Activated CD8-positive, alpha-beta T cell treated with anti-CD3 and anti-CD28 coated beads for 36 hours (primary cell): ENCODE data around the gene RHOBTB3. TPM values are rescaled to one million over a fixed set of nuclear protein-coding genes. Genes with fewer than 3 reads are reported as not detected.

Experiments used
- ATAC-seq: fragments of 200-7000 bp; cut with Tn5 transposase; one replicate; pipeline ENCODE4 v1.10.0; 2021; ENCODE audit warnings: mild to moderate bottlenecking, moderate library complexity
- CTCF ChIA-PET: fragments of 350-600 bp; sonication (Branson Sonifier 250); formaldehyde crosslinking; loops from one replicate; lab custom pipeline; 2021; ENCODE audit warnings: antibody characterized with exemption; lab: Charles Lee
- POLR2A ChIA-PET: fragments of 350-600 bp; sonication (Branson Sonifier 250); formaldehyde crosslinking; loops from one replicate; lab custom pipeline; 2021; ENCODE audit warnings: antibody characterized with exemption; lab: Charles Lee
- DNase-seq: peaks from one replicate; pipeline ENCODE4 v3.0.0-alpha.2; 2020
- H3K27ac Mint-ChIP-seq: one replicate; pipeline ENCODE4 v1.8.0; 2021; ENCODE audit warnings: mild to moderate bottlenecking, mixed read lengths
- H3K27me3 Mint-ChIP-seq: one replicate; pipeline ENCODE4 v1.8.0; 2021; ENCODE audit warnings: mixed read lengths
- H3K36me3 Mint-ChIP-seq: one replicate; pipeline ENCODE4 v1.8.0; 2021; ENCODE audit warnings: low read depth, mixed read lengths
- H3K4me1 Mint-ChIP-seq: one replicate; pipeline ENCODE4 v1.8.0; 2021; ENCODE audit warnings: low read depth, mixed read lengths
- H3K4me3 Mint-ChIP-seq: one replicate; pipeline ENCODE4 v1.8.0; 2021; ENCODE audit warnings: mild to moderate bottlenecking, moderate library complexity, mixed read lengths
- H3K9me3 Mint-ChIP-seq: one replicate; pipeline ENCODE4 v1.8.0; 2021; ENCODE audit warnings: mixed read lengths
- CTCF ChIP-seq: fragments of 200-600 bp; IDR thresholded peaks from one replicate; pipeline ENCODE4 v1.8.0; 2022; ENCODE audit warnings: antibody characterized with exemption, mild to moderate bottlenecking
- intact Hi-C: fragments of 100-400 bp; cut with micrococcal nuclease; formaldehyde crosslinking; loops from one replicate; pipeline ENCODE4 v1.10.0; 2022
- total RNA-seq, 2 experiments: library from RNA; stranded (reverse); gene quantifications; one replicate each; pipeline ENCODE4 v1.2.3, GENCODE V29; 2021

Gene RHOBTB3
- total RNA-seq, 2 experiments from 2014 or later = 0.50 to 1.1 TPM

DNA sequence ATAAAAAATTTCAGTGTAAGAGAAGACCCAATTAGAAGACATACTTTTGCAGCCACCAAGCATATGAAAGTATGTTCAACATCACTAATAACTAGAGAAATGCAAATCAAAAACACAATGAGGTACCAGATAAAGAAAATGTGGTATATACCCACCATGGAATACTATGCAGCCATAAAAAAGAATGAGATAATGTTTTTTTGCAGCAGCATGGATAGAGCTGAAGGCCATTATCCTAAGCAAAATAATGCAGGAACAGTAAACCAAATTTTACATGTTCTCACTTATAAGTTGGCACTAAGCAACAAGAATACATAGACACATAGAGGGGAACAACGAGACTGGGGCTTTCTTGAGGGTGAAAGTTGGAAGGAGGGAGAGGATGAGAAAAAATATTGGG, 41.5 kb upstream of the RHOBTB3 start:
- no peak overlapping the region for H3K27ac Mint-ChIP-seq
- intact Hi-C loops = no loop called here
- H3K27me3 Mint-ChIP-seq = peaks cover 2% of the 10 kb centered on the region
- H3K9me3 Mint-ChIP-seq = peaks cover 4% of the 10 kb centered on the region
- CTCF ChIA-PET = interaction anchor here (1.0 kb wide), 1 partner anchor 25 kb away, joined by 4 read pairs; no protein-coding TSS in a partner anchor
- no peaks in the 10 kb centered on the region for H3K36me3 Mint-ChIP-seq
- no peaks in the 10 kb centered on the region for H3K4me1 Mint-ChIP-seq
- no peak overlapping the region for H3K4me3 Mint-ChIP-seq
- TF ChIP-seq CTCF = no peak
- POLR2A ChIA-PET = no interaction called here
- ATAC-seq (no peak), DNase-seq (no peak)

DNA sequence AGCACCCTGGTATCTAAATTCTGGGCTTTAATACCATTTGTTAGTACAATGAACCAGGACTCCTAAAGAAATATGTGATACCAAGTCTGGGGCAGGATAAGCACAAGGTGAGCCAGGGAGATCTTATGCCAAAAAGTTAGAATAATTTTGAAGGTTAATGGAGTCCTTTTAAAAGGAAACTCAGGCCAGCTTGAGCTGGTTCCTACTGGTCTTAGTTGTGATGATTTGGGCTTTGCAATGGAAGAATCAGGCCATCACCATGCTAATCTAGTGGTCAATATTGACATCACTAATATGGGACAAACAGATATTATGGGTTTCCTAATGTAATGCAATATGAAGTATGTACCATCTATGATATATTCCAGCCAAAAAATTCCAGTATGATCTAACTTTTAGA, 40.8 kb upstream of the RHOBTB3 start:
- Mint-ChIP-seq H3K9me3 (peaks cover 4% of the 10 kb centered on the region), H3K36me3 (no peaks in the 10 kb centered on the region), H3K4me1 (no peaks in the 10 kb centered on the region), H3K27me3 (no peaks in the 10 kb centered on the region), H3K4me3 (no peak overlapping the region), H3K27ac (no peak overlapping the region)
- CTCF ChIA-PET = interaction anchor here (0.9 to 1.0 kb wide), 2 partner anchors 26 to 91 kb away, joined by 3 to 4 read pairs; no protein-coding TSS in a partner anchor
- no peak for TF ChIP-seq CTCF
- POLR2A ChIA-PET = no interaction called here
- intact Hi-C loops = no loop called here
- ATAC-seq (no peak), DNase-seq (no peak)

DNA sequence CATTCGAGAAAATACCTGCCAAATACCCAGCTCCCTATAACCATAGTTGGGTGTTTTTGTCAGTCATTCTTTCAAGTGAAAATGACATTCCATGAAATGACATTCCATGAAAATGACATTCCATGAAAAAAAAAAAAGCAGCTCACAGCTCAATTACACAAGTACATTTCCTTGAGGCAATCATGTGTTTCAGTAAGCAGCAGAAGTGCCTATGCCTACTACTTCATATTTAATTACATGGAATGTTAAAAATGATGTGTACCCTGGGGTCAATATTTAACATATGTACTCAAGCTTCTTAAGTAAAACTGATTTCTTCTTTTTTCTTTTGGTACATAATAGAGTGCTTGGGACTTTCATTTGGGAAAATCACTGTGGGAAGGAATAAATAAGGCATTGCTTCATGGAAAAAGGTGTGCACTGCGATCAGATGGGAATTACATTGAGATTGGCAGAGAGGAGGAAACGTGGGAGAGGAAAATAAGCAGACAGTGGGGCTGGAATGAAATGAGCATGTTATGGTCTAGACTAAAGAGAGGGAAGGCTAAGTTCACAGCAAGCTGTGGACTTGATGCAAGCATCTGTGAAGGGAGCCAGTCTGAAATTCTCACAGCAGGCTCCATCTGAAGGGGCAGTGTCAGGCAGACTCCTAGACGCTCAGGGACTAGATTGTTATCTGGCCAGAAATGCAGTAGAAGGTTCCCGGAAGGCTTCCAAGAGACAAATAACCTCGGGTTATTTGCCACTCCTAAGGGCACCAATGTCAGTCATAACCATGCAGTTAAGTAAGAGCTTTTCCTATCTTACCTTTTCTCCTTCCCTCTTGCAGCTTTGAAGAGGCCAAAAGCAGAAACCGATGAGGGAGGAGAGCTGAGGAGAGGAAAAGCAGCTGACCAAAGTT, 33.1 kb upstream of the RHOBTB3 start:
- H3K27me3 Mint-ChIP-seq = peaks cover 14% of the 10 kb centered on the region
- CTCF ChIA-PET = interaction anchor here (1.9 kb wide), 1 partner anchor 83 kb away, joined by 9 read pairs; no protein-coding TSS in a partner anchor
- intact Hi-C loops = no loop called here

GRCh38 chr5:95699337-95699736, 31.8 kb upstream of the RHOBTB3 start:
- intact Hi-C loops = no loop called here
- Mint-ChIP-seq H3K4me3 (no peak overlapping the region), H3K27me3 (peaks cover 14% of the 10 kb centered on the region), H3K27ac (no peak overlapping the region), H3K9me3 (no peaks in the 10 kb centered on the region), H3K36me3 (no peaks in the 10 kb centered on the region), H3K4me1 (no peaks in the 10 kb centered on the region)
- TF ChIP-seq CTCF = no peak
- DNase-seq (no peak), ATAC-seq (no peak)
- ChIA-PET POLR2A (no interaction called here), CTCF (interaction anchor here (1.9 kb wide), 1 partner anchor 82 kb away, joined by 9 read pairs; no protein-coding TSS in a partner anchor)

More for the DNA sequence above, 33.1 kb upstream of the RHOBTB3 start:
- no peak overlapping the region for H3K4me3 Mint-ChIP-seq
- TF ChIP-seq CTCF = no peak
- DNase-seq (no peak), ATAC-seq (no peak)
- H3K36me3 Mint-ChIP-seq = no peaks in the 10 kb centered on the region
- no peaks in the 10 kb centered on the region for H3K4me1 Mint-ChIP-seq
- H3K27ac Mint-ChIP-seq = no peak overlapping the region
- H3K9me3 Mint-ChIP-seq = no peaks in the 10 kb centered on the region
- POLR2A ChIA-PET = interaction anchor here (0.7 kb wide), 1 partner anchor 99 kb away, joined by 3 read pairs; no protein-coding TSS in a partner anchor

- ATAC-seq (no peak), DNase-seq (no peak)
- no peaks in the 10 kb centered on the region for H3K36me3 Mint-ChIP-seq
- peaks cover 12% of the 10 kb centered on the region for H3K27me3 Mint-ChIP-seq
- ChIA-PET POLR2A (no interaction called here), CTCF (interaction anchor here (1.1 kb wide), 1 partner anchor 80 kb away, joined by 5 read pairs; no protein-coding TSS in a partner anchor)
- no peak for TF ChIP-seq CTCF
- no peaks in the 10 kb centered on the region for H3K4me1 Mint-ChIP-seq
- no peak overlapping the region for H3K4me3 Mint-ChIP-seq
- H3K27ac Mint-ChIP-seq = no peak overlapping the region
- intact Hi-C loops = no loop called here
- no peaks in the 10 kb centered on the region for H3K9me3 Mint-ChIP-seq
Measured at GRCh38 chr5:95701074-95701473, 30.1 kb upstream of the RHOBTB3 start.
